ENCODE data around the gene CTSZ.
"Not testable (repeated sequence)": the region's sequence is repeated elsewhere in the genome, so short reads cannot be mapped to it uniquely, and the experiment has no call there.

Gene CTSZ

DNA sequence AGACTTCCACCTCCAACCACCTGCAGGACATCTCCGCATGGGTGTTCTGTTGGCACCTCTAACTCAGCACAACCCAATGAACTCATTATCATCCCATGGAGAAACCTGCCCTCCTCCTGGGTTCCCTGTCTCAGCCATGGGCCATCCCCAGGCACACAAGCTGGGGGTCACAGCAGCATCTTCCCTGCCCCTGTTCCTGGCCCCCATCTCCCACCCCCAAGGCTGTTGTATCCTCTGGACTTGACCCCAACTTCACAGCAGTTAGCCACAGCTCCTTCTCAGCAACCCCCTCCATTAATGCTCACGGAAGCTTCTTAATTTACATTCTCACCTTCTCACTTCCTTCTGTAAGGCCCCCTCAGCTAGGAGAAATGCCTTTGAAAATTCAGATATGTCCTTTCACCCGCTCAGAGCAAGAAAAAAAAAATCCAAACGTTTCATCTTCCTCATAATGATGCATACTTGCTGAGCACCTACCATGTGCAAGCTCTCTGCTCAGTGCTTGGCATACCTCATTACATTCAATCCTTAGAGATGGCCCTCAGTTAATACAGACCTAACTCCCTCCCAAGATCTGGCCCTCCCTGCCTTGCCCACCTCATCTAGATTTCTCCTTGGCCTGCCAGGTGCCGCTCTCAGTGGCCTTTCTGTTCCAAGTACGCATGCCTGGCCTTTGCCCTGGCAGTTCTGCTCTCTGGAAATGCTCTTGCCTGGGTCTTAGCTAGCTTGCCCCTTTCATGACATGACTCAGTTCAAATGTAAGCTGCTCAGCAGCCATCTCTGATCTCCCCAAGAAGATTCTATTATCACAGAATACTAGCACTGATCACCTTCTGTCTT, 28.5 kb downstream of the CTSZ start:
- no peak for DNase-seq

- no peak for DNase-seq
These were observed 30.9 kb downstream of the CTSZ start for GRCh38 chr20:58976061-58976730.

DNA sequence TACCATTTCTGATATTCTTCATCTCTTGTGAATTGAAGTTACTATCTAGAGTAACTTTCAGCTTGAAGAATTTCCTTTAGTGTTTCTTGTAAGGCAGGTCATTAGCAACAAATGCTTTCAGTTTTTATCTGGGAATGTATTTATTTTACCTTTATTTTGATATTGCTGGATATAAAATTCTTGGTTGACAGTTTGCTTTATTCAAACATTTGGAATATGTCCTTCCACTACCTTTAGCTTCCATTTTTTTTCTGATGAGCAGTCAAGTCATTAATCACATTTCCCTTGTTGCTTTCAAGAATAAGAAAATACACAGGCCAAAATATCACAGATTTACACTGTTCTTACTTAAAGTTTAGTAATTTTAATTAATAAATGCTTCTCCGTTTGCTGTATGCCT, 31.7 kb downstream of the CTSZ start:
- DNase-seq, result no peak

DNA sequence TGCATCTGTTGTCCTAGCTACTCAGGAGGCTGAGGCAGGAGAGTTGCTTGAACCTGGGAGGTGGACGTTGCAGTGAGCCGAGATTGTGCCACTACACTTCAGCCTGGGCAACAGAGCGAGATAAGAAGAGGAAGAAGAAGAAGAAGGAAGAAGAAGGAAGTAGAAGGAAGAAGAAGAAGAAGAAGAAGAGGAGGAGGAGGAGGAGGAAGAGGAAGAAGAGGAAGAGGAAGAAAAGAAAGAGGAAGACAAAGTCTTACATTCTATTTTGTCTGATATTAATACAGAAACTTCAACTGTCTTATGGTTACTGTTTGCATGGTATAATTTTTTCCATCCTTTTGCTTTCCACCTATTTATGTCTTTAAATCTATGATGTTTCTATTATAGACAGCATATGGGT, 33.2 kb downstream of the CTSZ start:
- no peak for DNase-seq

DNA sequence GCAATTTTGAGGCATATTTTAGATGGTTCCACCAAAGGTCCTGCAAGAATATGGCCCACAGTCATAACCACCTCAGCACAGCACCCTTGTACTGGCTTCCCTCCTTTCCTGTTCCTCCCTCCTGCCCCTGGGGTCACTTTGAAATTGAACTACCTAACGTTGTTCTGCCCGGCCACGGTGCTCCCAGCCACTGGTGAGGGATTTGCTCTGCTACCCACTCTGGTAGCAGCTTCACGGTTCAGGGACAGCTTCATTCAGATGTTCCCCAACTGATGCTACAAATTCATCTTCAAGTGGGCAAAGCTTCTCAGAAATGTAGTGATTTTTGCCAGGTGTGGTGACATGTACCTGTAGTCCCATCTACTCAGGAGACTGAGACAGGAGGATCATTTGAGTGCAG, 33.9 kb downstream of the CTSZ start:
- DNase-seq, result no peak

DNA sequence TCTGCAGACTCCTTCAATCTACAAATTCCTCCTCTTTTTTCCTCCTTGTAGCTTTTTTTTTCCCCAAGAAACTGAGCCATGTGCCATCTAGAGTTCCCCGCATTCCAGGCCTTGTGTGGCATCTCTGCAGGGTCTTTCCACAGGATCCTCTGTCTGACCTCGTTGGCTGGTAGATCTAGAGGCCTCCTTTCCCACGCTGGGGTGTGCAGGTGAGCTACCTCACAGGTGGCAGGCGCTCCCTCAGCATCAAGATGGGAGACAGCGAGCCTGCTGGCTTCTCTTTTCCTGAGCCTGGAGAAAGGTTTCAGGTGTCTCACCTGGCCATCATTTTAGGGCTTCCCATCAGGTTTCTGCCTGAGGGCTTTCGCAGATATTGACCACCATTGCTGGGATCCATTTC, 35.6 kb downstream of the CTSZ start:
- no peak for DNase-seq

DNA sequence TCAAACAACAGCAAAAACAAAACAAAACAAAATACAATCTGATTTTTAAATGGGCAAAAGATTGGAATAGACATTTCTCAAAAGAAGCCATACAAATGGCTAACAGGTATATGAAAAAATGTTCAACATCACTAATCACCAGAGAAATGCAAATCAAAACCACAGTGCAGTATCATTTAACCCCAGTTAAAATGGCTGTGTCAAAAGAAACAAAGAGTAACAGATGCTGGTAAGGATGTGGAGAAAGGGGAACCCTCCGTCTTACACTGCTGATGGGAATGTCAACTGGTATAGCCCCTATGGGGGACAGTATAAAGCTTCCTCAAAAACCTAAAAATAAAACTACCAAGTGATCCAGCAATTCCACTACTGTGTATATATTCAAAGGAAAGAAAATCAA, 36.9 kb downstream of the CTSZ start:
- no peak for DNase-seq

GRCh38 chr20:58969439-58969838, 37.6 kb downstream of the CTSZ start:
- DNase-seq, result no peak

DNA sequence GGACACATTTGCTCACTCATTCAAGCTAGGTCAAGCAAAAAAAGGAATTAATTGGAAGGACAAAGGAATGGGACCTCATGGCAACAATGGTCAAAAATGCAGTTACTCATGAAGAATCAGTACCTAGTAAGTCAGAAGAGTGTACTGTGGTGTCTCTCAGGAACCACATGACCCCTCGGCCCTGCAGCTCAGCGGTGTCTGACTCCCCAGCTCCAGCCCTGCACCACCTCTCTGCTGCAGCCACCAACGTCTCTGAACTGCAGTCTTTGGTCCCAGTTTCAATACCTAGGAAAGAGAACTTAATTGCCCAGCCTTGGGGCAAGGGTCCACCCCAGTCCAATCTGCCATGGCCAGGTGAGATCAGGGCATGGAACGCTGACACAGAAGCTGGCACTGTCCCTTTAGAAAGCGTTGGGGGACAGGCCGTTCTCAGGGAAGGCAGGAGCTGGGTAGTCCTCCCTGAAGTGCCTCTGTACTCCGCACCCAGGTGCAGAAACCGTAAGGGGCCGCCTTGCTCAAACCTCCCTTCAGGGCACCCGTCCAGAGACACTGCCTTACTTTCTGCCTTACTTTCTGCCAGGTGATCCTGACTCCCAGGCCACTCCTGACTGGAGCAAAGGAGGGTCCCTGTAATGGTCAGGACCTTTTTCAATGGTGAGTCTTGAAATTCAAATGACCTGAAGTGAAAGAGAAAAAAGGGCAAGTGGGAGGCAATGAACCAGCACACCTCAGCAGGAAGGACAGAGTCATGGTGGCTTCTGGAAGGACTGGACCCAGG, 39.2 kb downstream of the CTSZ start:
- no peak for DNase-seq

GRCh38 chr20:58965270-58966064, 41.6 kb downstream of the CTSZ start:
- no peak for DNase-seq

DNA sequence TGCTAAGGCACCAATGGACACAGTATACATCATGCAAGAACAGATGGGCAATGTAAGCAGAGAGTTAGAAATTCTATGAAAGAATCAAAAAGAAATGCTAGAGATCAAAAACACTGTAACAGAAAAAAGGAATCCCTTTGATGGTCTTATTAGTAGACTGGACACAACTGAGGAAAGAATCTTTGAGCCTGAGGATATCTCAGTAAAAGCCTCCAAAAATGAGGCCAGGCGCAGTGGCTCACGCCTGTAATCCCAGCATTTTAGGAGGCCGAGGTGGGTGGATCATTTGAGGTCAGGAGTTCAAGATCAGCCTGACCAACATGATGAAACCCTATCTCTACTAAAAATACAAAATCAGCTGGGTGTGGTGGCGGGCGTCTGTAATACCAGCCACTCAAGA, 43.1 kb downstream of the CTSZ start:
- not testable (repeated sequence) for DNase-seq

DNA sequence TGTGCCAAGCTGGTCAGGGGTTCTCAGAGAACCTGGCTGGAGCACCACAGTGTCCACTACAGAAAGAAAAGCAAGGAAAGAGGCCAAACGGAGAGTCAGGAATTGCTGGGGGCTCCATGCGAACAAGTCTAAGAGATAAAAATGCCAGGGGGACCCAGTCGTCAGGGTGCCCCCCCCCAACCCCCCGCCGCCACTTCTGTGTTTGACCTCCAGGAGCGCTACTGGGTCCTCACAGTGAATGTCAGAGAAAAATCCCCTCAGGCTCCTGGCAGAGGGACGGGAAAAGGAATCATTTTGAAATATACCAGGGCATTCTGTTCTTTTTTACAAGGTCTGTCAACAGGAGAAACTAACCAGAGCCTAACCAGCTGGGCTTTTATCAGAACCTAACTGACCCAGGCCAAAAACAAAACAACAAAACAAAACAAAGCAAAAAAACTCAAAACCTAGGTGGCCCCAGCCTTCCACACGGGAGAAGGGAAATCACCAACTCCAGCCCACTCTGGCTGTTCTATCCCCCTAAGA, 43.9 kb downstream of the CTSZ start:
- DNase-seq, result no peak

GRCh38 chr20:58959652-58960051, 47.4 kb downstream of the CTSZ start:
- DNase-seq, result no peak

DNA sequence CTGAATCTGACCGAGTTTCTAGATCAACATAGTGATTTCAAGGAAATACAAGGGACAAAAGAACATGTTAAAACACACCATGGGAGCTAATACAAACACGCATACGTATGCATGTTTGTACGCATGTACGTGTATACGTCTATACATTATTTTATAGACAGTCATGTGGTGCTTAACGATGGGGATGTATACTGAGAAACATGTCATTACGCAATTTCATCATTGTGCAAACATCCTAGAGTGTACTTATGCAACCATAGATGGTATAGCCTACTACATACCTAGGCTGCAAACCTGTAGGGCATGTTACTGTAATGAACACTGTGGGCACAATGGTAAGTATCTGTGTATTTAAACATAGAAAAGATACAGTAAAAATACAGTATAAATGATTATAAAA, 51.0 kb downstream of the CTSZ start:
- DNase-seq, result no peak

- DNase-seq, result no peak
These were observed 54.0 kb downstream of the CTSZ start for GRCh38 chr20:58953050-58953449.

DNA sequence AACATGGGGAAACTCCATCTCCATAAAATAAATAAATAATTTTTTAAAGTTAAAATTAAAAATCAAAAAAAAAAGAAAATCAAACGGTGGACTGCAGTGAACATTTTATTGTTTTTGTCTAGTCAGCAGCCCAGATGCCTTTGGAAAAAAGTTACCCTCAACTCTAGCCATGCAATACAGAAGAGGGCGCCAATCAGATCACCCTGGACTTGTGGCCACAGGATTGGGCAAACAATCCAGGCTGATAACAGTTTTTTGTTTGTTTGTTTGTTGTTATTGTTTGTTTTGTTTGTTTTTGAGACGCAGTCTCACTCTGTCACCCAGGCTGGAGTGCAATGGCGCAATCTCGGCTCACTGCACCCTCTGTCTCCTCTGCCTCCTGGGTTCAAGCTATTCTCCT, 56.5 kb downstream of the CTSZ start:
- no peak for DNase-seq

- not testable (repeated sequence) for DNase-seq
These were observed 59.2 kb downstream of the CTSZ start for GRCh38 chr20:58947797-58948388.

DNA sequence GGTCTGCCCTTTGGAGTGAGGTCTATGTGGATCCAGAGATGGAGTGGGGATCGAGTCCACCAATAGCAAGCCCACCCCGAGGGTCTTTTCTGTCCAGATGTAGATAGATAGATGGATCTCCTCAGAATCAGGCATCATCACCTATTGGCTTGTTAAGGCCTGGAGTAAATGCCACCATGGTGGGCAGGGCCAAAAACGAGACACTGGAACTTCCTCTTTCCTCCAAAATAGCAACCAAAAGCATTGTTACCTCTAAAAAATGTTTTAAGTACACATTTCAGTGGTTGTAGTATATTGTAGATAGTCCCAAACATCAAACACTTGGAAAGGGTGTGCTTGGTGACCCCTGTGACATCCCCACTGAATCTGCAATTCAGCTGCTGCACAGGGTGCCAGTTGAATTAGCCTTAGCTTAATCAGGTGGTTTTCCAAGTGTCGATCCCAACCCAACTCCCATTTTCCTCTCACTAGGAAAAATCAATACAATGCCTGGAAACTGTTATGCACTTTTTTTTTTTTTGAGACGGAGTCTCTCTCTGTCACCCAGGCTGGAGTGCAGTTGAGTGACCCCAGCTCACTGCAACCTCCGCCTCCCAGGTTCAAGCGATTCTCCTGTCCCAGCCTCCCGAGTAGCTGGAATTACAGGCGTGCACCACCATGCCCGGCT, 61.0 kb downstream of the CTSZ start:
- DNase-seq, result no peak

All from stimulated activated CD4-positive, alpha-beta T cell treated with anti-CD3 and anti-CD28 coated beads, Interleukin-2, amount 100 ng/mL, for 24 hours (primary cell).